Anterior cingulate cortex (tissue), 58 donors: Measurements from ENCODE around the gene VILL.

Experiments
- DNase-seq, 58 donors: peaks; one replicate each; lab custom pipeline; 2025; lab: John Stamatoyannopoulos, UW

VILL gene

GRCh38 chr3:38015485-38015884 lies 24.9 kb downstream of the VILL start:
- DNase-seq: no peak

DNA sequence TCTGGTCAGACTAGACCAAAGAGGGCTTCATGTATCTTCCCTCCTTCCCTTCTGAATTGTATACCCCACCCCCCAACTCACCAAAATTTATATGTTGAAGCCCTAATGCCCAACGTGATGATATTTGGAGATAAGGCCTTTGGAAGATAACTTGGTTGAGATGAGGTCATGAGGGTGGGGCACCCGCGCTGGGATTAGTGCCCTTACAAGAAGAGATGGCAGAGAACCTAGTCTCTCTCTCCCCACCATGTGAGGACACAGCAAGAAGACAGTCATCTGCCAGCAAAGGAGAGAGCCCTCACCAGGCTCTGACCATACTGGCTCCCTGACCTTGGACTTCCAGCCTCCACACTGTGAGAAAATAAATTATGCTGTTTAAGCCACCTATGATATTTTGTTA lies 25.4 kb downstream of the VILL start:
- DNase-seq: no peak

GRCh38 chr3:38016410-38016809 lies 25.8 kb downstream of the VILL start:
- no peak for DNase-seq

- DNase-seq: no peak
Measured at GRCh38 chr3:38016847-38017444, 26.4 kb downstream of the VILL start.

GRCh38 chr3:38017445-38018295 lies 27.1 kb downstream of the VILL start:
- peak in 1 of 58 donors; percentile 22 for DNase-seq

GRCh38 chr3:38018296-38019266 lies 28.0 kb downstream of the VILL start:
- no peak for DNase-seq

DNA sequence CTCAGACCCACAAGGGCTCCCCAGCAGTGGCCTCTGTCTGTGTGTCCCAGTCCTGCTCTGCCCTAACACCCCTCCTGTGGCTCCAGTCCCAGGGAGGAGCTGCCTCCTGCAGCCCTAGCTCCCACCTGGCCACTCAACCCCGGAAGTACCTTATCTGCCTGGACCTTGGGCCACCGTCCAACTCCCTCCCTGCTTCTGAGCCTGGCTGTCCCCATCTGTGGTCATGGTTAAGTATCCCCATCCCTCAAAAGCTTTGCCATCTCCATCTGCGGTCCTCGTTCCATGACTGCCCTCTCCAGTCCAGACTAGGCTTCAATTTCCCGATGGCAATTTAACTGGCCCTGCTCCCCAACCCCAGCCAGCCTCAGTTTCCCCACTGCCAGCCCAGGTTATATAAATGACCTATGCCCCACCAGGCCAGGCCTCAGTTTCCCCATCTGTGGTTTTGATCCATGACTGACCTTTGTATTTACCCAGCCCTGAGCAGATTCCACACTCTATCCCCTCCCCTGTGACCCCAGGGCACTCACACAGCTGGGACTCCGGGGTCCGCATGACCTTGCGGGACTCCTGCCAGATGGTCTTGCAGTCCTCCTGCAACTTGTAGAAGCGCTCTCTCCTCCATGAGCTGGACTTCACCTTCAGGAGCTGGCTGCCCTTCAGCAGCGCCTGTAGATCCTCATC lies 29.2 kb downstream of the VILL start:
- no peak for DNase-seq

DNA sequence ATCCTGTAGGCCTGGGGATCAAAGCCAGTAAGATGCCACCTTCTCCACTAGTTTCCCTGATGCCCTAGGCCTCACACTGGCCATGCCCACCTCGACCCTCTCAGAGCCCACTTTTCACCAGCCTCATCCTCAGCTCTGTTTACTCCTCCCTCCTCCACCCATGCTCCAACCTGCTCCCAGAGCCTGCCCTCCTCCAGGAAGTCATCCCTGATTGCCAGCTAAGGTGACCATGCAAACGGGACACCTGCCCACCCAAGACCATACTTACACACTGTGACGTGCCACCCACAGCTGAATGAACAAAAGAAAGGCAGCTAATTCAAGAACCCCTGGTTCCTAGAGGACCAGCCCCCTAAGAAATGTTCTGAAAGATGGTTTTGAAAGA lies 29.7 kb downstream of the VILL start:
- DNase-seq: no peak

- no peak for DNase-seq
Measured at GRCh38 chr3:38021196-38021595, 30.6 kb downstream of the VILL start.

GRCh38 chr3:38022301-38022700 lies 31.7 kb downstream of the VILL start:
- no peak for DNase-seq

- no peak for DNase-seq
Measured at GRCh38 chr3:38022896-38023709, 32.5 kb downstream of the VILL start.

DNA sequence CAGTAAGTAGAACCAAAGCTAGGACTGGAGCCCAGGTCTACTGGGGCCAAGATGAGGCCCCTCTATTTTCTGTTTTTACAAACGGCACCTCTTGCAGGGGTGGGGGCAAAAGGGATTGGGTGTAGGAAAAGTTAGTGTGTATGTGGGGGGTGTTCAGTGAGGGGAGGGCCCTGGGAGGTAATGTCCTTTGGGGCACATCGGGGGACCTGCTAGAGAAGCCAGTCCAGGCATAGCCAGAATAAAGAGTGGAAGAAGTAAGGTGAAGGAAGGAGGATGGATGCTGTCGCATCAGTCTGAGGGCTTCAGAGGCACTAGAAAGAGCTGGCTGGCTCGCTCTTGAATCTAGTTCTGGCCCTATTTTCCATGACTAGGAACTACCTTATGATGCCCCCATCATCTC lies 36.3 kb downstream of the VILL start:
- no peak for DNase-seq

DNA sequence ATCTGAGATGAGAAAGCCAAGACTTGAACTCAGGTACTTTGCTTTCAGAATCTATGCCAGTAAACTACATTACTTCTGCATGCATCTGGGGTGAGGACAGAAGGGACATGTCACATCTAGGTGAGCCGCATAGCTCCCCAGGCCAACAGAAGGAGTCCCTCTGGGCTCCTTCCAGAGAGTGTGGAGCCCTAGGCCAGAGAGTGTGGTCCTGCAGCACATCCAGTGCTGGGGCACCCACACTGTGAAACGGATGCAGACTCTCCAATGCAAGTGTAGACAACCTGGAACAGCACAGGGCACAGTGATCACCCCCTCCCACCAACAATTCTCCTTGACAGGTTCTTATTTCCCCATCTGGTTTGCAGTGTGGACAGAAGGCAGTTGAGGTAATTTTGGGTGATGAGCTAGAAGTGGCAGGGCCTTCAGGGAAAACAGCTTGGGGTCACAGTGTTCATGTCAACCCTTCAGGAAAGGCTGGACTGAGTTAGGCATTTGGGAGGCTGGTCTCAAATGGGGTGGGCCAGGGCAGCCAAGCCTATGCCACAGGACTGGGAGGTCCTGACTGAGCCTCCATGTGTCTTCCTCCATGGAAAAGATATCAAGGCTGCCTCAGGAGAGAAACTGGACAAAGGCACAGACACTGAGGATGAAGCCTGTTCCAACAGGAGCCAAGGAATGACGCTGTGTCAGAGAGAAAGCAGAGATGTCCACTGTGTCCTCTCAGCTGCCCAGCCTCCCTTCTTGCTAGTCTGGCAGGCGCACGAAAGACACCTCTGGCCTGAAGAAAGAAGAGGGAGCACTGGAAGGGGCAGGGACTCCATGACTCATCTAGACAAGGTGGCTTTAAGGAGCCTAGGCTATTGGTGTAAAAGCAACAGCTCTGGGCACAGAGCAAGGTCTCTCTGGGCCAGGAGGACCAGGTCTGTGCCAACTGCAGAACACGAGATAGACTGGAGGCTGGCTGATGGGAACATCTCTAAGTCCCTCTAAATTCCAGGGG lies 37.2 kb downstream of the VILL start:
- no peak for DNase-seq

DNA sequence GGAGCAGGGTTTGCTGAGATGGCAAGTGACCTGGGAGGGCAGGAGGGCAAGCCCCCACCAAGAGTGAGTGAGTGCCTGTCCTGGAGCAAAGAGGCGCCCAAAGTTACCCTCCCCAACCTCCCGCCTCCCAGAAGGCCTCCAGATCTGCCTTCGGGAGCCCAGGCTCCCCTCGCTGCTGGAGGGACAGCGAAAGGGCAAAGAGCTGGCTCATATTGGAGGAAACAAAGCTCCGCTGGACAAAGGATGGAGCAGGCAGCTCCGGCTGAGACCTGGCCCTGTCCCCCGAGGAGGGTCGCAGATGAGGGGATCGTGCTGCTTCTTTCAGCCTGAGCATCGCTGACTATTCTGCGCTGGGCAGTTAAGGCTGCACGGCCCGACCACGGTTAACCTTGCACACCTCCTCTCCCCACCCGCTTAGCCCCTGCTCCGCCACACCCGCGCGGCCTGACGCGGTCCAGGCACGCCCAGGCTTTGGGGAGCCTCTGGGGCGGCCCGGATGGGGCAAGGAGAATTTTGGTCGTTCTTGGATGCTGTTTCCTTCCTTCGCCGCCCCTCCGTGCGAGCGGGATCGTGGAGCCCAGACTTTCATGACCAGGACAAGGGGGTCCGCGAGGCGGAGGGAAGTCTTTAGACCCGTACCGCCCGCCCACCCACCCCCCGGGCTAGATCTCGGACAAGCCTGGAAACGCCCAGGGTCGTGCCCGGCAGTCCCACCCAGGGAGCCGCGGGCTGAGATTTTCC lies 38.2 kb downstream of the VILL start:
- peak in 1 of 58 donors; percentile 12 for DNase-seq

- DNase-seq: peak in 47 of 58 donors; percentile 19 to 76 (median 57)
Measured at GRCh38 chr3:38029400-38030125, 39.0 kb downstream of the VILL start, which contains the start of gene PLCD1. Gene PLCD1 (minus strand): TSS chr3:38029642. CDS start chr3:38029539, 103 bp downstream.

- DNase-seq: no peak
Measured at GRCh38 chr3:38030126-38031021, 39.8 kb downstream of the VILL start.
